MV-4-11 (cell line): Measurements from ENCODE around the gene FREY1.
A peak's percentile ranks its signal among the peaks of the same experiment; 100 is the strongest.

Experiments used
- DNase-seq: peaks from one replicate; lab custom pipeline; 2025; lab: John Stamatoyannopoulos, UW

Gene FREY1

DNA sequence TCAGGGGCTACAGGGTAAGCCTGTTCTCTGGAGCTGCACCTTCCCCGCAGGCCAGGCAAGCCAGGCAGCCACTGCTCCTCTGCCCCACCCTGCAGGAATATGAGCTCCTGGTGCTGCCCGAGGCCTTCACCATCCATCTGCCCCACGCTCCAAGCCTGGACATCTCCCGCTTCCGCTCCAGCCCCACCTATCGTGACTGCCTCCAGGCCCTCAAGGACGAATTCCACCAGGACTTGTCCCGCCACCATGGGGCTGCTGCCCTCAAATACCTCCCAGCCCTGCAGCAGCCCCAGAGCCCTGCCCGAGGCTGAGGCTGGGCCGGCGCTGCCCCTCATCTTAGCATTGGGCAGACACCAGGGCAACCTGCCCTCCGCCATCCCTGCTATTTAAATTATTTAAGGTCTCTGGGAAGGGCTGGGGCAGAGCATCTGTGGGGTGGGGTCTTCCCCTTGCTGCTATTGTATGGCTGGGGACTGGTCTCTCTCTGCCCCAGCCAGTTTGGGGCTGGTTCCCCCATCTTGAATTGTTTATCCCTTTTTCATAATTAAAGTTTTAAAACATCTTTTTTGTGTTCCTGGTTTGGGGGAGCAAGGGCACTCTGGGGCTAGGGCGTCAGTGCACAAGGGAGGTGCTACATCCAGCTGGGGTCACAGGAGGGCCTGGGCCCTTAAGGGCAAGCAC lies 21.6 kb upstream of the FREY1 start:
- no peak for DNase-seq

DNA sequence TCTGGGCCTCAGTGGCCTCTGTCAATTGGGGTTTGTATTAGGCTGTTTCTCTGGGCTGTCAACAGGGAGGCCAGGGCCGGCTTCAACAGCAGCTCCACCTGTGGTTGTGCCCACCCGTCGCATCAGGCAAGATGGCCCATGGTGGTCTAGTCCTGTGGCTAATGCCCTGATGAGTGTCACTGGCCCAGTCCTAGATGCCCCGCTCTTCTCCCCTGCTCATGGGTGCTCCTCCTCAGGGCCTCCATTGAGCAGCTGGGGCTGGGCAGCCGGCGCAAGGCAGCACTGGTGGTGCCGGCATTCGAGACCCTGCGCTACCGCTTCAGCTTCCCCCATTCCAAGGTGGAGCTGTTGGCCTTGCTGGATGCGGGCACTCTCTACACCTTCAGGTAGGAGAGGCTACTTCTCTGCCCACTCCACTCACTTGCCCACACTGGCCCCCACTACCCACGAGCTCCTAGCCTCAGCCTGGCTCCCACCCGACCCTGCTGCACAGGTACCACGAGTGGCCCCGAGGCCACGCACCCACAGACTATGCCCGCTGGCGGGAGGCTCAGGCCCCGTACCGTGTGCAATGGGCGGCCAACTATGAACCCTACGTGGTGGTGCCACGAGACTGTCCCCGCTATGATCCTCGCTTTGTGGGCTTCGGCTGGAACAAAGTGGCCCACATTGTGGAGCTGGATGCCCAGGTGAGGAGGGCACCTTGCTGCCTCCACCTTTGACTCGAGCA lies 20.8 kb upstream of the FREY1 start:
- no peak for DNase-seq

DNA sequence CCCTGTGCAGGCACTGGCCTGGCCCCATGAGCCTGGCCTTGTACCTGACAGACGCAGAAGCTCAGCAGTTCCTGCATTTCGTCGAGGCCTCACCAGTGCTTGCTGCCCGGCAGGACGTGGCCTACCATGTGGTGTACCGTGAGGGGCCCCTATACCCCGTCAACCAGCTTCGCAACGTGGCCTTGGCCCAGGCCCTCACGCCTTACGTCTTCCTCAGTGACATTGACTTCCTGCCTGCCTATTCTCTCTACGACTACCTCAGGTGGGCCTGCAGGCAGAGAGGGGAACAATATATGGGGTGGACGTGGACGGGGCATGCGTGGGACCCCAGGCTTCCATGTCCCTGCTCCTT lies 20.2 kb upstream of the FREY1 start:
- DNase-seq: peak; percentile 11

DNA sequence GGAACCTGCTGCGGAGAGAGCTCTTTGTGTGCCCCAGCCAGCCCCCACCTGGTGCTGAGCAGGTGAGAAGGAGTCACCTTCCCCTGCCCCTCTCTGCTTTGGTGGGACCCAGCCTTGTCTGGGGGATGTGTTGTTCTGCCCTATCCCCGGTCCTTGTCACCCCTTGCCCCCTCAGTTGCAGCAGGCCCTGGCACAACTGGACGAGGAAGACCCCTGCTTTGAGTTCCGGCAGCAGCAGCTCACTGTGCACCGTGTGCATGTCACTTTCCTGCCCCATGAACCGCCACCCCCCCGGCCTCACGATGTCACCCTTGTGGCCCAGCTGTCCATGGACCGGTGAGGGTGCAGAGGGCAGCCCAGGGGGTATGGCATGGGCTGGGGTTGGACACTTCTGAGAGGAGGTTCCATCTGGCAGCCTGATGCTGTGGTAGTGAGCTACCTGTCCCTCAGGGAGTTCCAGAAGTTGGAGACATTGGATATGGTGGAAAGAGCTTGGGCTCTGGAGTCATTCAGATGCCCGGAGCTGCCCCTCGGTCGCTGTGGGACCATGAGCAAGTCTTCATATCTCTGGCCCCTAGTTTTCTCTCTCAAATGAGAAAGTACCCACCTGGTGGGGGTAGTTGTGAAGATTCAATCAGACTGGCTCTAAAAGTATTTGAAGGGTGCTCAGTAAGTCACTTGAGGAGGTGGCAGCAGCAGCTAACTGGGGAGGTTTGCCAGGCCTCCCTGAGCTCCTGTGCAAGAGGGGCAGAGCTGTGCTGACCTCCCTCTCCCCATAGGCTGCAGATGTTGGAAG lies 19.7 kb upstream of the FREY1 start:
- DNase-seq: no peak

DNA sequence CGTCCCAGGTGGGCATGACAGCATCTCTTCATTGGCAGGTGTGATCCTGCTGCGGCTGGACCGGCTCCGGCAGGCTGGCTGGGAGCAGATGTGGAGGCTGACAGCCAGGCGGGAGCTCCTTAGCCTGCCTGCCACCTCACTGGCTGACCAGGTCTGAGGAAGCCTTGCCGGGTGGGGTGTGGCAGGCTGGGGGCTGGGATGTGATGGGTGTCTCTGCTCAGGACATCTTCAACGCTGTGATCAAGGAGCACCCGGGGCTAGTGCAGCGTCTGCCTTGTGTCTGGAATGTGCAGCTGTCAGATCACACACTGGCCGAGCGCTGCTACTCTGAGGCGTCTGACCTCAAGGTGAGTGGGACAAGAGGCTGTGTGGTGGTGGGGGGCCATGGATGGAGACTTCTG lies 18.9 kb upstream of the FREY1 start:
- no peak for DNase-seq

DNA sequence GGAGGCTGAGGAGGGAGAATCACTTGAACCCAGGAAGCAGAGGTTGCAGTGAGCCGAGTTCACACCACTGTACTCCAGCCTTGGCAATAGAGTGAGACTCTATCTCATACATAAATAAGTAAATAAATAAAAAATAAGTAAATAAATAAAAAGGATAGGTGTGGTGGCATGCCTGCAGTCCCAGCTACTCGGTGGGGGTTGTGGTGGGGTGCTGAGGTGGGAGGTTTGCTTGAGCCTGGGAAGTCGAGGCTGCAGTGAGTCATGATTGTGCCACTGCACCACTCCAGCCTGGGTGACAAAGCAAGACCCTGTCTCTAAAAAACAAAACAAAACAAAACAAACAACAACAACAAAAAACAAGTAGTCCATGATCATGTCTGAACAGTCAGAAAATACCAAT lies 18.5 kb upstream of the FREY1 start:
- no peak for DNase-seq

DNA sequence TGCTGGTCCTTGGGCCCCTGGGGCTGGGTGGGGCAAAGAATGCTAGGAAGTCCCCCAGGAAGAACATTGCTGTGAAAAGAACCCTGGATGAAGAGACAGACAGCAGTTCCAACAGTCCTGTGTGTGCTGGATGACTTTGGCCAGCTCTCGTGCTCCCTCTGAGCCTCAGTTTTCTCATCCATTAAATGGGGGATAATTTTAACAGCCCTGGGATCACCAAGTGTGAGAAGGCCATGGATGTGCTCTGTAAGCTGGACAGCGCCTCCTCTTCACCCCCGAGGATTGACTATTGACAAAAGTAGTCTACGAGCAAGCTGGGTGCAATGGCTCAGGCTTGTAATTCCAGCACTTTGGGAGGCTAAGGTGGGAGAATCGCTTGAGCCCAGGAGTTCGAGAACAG lies 17.9 kb upstream of the FREY1 start:
- no peak for DNase-seq

DNA sequence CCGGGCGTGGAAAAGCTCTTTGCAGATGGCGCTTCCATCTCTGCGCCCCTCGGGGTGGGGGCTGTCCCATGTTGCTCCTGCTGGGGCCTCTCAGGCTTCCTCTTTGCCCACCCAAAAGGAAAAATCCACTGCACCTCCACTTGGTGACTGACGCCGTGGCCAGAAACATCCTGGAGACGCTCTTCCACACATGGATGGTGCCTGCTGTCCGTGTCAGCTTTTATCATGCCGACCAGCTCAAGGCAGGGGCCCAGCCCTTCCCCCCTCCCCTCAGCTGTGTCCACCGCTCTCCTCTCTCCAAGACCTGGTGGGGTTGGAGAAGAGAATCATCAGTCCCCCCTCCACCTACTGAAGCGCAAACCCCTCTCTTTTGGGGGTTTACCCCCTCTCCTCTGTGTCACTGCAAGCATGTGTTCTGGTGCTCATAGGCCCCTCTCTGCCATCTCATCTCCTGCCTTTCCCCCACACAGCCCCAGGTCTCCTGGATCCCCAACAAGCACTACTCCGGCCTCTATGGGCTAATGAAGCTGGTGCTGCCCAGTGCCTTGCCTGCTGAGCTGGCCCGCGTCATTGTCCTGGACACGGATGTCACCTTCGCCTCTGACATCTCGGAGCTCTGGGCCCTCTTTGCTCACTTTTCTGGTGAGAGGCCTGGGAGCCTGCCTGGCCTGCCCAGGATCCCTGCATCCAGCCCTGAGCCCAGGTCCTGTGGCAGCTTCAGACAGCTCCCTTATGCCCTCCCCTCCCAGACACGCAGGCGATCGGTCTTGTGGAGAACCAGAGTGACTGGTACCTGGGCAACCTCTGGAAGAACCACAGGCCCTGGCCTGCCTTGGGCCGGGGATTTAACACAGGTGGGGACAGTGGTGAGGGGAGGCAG lies 17.2 kb upstream of the FREY1 start:
- DNase-seq: no peak

DNA sequence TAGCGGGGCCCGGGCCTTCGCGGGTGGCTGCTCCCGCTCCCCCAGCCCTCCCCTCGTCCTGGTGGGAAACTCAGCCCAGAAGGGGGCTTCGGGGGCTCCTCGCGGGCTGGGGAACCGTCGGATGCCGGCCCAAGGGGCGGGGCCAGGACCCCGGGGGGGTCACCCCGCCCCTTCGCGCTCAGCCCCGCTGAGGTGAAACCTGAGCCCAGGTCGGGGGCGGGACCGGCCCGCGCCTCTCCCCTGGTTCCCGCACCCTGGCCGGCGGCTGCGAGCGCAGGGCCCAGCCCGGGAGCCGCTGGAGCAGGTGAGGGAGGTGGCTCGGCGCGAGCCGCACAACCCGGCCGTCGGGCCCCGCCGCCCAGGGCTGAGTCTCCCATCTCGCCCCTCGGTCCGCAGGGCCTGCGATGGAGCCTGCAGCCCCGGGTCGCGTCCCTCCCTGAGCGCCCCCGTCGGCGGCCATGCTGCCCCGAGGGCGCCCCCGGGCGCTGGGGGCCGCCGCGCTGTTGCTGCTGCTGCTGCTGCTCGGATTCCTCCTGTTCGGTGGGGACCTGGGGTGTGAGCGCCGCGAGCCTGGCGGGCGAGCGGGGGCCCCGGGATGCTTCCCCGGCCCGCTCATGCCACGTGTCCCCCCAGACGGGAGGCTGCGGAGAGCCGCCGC lies 15.5 kb upstream of the FREY1 start, which contains the start of gene LARGE2:
Gene LARGE2, plus strand, starts transcription at position 232 of the 658 bp plus-strand sequence. Its CDS starts 227 bp downstream, at position 459.
- DNase-seq: no peak

DNA sequence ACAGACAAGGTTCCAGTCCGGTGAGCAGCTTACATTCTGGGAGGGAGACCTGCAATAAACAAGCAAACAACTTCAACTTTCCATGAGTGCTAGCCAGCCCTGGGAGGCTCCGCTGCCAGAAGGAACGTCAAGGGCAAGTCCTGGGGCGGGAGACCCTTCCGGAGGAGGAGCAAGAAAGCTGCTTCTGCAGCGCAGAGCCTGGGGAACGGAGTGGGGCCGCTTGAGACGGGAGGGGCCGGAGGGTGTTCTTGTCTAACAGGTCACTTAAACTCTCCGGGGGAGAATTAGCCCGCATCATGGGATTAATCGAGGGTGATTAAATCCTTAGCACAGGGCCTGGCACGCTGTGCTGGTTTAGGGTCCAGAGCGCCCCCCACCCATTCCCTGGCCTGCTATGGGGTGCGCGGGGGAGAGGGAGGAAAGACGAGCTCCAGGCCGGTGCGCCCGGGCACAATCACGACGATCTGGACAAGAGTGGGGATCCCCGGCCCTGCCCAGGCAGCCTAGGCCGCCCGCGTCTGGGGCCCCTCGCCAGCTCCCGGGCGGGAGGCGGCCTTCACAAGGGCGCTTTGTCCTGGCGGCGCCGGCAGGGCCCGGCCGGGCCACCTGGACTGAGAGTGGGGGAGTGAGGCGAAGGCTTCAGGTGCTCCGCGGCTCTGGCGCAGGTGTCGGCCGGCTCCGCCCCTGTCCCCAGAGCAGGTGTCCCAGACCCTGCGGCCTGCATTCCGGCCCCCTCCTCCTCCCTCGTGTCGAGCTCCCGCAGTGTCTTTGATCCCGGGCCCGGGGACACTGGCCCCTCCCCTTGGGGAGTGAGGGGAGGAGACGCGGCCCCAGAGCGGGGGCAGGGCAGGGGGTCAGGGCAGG lies 14.7 kb upstream of the FREY1 start:
- no peak for DNase-seq

DNA sequence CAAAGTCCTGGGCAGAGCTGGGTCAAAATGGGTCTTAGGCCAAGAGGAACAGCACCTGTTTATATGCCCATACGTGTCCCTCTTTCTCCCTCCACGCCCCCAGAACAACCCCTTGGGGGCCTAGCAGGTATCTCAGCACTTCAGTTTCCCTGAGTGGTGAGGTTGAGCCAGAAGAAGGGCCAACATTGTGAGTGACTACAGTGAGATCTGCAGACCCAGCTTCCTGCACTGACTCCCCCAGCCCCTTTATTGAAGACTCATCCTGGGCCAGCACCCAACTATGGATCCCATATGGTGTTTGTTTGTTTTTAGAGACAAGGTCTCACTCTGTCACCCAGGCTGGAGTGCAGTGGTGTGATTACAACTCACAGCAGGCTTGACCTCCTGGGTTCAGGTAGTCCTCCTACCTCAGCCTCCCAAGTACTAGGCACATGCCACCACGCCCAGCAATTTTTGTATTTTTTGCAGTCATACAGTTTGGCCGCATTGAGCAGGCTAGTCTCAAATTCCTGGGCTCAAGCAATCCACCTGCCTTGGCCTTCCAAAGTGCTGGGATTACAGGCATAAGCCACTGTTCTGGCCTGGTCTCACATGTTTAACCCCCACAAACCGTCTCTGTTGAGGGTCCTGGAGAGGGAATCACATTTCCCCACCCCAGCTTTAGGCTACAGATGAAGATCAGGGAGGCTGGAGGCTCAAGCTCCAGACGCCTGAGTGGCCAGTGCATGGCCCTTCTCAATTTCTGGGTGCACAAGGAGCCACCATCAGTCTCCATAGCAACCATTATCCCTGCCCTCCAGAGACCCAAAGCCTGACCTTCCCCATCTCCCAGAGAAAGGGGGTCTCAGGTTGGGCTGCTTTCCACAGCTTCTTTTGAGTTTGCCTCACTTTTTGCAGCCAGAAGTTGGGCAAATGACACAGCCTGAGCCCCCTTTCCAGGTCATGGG lies 13.7 kb upstream of the FREY1 start:
- DNase-seq: no peak

DNA sequence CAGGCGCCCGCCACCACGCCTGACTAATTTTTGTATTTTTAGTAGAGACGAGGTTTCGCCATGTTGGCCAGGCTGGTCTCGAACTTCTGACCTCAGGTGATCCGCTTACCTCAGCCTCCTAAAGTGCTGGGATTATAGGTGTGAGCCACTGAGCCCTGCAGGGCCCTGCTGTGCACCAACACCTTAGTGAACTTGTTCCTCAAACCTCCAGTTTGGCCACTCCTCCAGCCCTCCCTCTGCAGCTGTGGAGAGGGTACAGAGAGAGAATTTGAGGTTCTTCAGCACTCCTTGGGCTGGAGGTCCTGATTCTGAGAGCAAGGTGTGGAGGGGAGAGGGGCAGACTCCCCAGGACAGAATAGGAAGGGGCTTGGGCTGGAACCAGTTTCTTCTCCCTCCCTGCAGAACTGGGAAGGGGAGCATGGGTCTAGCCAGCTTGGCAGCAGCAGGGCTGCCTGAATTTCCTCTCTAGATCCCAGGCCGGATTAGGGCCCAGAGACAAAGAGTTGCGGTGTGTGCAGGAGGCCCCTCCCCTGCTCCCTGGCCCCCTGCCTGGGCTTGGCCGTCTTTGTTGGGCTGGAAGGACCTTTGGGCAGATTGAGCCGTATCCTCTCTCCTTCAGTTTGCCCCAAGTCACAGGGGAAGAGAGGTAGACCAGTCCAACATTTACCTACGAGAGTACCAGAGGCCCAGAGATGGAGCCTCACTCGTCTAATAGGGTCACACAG lies 12.9 kb upstream of the FREY1 start:
- DNase-seq: no peak

DNA sequence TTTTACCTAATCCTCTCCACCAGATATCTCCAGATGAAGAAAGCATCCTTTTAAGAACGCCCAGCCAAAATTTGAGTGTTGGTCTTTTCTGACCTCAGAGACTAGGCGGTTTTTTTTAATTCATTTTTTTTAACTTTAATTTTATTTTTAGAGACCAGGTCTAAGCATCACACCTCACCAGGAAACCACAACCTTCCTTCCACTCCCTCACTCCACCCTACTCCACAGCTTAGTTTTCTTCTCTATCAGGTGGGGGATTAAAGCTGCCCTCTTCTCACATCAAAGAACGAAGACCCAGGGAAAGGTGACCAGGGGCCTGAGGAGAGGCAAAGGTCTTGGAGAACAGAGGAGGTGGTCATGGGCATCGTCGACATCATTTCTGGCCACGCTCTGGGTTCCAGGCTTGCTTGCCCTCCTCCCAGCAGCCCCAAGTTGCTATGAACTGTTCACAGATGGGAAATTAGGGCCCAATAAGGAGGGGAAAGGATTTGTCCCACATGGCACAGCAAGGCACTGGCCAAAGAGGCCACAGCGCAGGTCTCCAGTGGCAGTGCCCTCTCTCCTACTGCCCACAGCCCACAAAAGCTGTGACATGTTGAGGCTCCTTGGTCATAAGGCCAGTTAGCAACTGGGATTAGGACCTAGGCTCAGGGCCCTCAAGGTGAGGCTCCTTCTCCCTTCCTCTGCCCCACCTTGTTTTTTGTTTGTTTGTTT lies 12.0 kb upstream of the FREY1 start:
- no peak for DNase-seq

DNA sequence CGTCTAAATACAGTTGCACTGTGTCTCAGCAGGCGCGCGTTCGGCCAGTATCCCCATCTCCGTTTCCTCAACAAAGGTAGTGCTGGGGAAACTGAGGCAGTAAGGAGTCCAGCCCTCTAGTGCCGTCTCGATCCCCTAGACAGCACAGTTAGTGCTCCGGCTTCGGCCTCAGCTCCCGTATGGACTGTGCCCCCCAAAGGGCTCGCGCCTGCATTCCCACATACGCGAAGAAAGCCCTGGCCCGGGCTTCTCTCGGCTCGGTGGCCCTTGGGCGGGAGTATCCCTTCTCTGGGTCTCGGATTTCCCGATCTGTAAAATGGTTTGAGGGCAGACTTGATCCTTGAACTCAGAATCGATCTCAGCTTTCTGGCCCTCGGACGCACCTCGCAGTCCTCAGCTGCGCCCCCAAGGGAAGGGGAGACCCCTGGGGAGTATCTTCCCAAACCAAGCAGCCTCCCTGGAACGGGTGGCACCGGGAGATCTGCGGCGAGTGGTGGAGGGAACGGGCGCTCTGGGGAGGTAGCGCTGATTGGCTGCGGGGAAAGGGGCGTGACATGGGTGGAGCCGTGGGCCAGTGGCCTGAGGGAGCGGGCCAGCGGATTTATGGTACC lies 11.4 kb upstream of the FREY1 start:
- DNase-seq: peak; percentile 68

DNA sequence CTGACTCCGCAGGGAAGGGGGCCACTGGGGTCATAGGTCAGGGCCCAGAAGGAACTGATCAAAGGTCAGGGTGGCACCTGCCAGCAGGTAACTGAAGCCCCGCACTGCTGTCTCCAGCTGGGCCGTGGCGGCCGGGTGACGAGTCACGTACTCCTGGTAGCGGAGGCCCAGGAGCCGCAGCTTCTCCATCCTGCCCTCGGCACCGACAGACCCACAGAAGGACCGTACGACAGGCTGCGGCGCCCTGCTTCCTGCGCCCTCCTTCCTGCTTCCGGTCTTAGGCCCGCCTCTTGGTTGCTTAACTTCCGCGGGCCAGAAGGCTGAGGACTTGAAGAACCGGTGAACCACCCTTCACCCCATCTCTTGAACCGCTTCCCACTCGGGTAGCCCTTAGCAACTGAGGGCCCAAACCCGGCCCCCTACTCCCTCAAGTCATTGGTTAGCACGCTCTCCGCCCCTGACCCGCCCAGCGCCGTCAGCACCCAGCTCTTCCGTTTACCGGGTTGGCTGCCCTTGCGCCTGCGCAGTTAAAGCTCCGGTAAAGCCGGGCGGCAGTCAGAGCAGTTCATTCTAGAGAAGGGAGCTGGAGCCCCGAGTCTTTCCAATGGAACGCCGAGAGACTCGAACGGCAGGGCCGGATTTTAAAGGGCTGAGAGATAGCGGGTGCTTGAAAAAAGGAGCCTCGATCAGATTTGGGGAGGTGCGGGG lies 10.7 kb upstream of the FREY1 start, which contains the start of gene PEX16:
Gene PEX16, minus strand, starts transcription at position 255 of the 708 bp plus-strand sequence. Its CDS starts 66 bp downstream, at position 189.
- DNase-seq: peak; percentile 100

DNA sequence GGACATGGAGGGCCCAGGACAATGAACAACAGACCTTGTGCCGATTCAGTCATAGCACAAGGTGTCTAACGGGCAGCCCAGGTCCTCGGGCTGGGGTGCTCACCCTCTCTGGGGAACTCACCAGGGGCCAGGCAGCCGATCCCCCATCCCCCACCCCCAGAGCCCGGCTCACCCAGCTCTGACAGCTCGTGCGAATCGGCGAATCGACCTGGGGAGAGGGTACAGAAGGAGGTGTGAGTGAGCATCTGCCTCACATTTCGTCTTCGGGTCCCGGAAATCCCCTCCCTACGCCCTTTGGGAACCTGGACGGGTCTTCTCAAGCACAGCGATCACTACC lies 10.2 kb upstream of the FREY1 start:
- DNase-seq: no peak

DNA sequence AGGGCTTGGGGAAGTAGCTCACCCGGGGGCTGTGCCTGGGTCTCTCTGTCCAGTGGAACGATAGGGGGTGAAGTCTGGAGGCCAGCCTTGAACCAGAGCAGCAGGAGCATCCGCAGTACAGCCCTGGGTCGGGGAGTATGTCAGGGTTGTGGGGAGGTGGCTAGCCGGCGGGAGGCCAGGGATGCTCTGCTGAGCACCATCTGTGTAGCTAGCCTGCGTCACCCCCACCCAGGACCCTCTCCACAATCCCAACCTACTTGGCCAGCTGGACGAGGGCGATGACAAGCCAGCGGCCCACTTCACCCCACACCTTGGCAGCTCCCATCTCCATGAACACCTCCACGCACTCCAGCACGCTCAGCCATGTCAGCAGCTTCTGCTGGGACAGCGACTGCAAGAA lies 8.4 kb upstream of the FREY1 start:
- no peak for DNase-seq
